Fibroblast of gingiva (primary cell): Measurements from ENCODE around the gene ANAPC16.
"Not testable (repeated sequence)": the region's sequence is repeated elsewhere in the genome, so short reads cannot be mapped to it uniquely, and the experiment has no call there.

Experiments used
- DNase-seq: peaks from one replicate; pipeline ENCODE4 v3.0.0-alpha.2; 2011; ENCODE audit warnings: low read depth

Gene ANAPC16

GRCh38 chr10:72263613-72264241 is 47.9 kb downstream of the ANAPC16 start:
- no peak for DNase-seq

GRCh38 chr10:72264536-72264935 is 48.7 kb downstream of the ANAPC16 start:
- no peak for DNase-seq

GRCh38 chr10:72265508-72265907 is 49.7 kb downstream of the ANAPC16 start:
- DNase-seq: no peak

- no peak for DNase-seq
These were observed 50.4 kb downstream of the ANAPC16 start for GRCh38 chr10:72265990-72266865.

GRCh38 chr10:72267381-72267780 is 51.6 kb downstream of the ANAPC16 start:
- DNase-seq: no peak

GRCh38 chr10:72267819-72268399 is 52.1 kb downstream of the ANAPC16 start:
- DNase-seq: no peak

- DNase-seq: not testable (repeated sequence)
These were observed 52.8 kb downstream of the ANAPC16 start for GRCh38 chr10:72268475-72269200.

- no peak for DNase-seq
These were observed 54.9 kb downstream of the ANAPC16 start for GRCh38 chr10:72270607-72271281.

- DNase-seq: peak; percentile 99
These were observed 57.0 kb downstream of the ANAPC16 start for GRCh38 chr10:72272689-72273409.

GRCh38 chr10:72273410-72274212 is 57.8 kb downstream of the ANAPC16 start, which contains the start of gene DDIT4:
Gene DDIT4 (plus strand): TSS chr10:72273924. CDS start chr10:72274217, 293 bp downstream.
- peak; percentile 100 for DNase-seq

- DNase-seq: no peak
These were observed 58.5 kb downstream of the ANAPC16 start for GRCh38 chr10:72274213-72274729.

- DNase-seq: peak; percentile 69
These were observed 59.0 kb downstream of the ANAPC16 start for GRCh38 chr10:72274730-72275350.

GRCh38 chr10:72275351-72276012 is 59.7 kb downstream of the ANAPC16 start:
- no peak for DNase-seq

GRCh38 chr10:72276013-72276387 is 60.2 kb downstream of the ANAPC16 start:
- DNase-seq: no peak

GRCh38 chr10:72276421-72277339 is 60.9 kb downstream of the ANAPC16 start:
- peak; percentile 75 for DNase-seq

- peak; percentile 40 for DNase-seq
These were observed 61.7 kb downstream of the ANAPC16 start for GRCh38 chr10:72277340-72277995.

- no peak for DNase-seq
These were observed 62.3 kb downstream of the ANAPC16 start for GRCh38 chr10:72277996-72278667.
